ENCODE data around the gene PDYN. TPM values are rescaled to one million over a fixed set of nuclear protein-coding genes. Genes with fewer than 3 reads are reported as not detected.

The PDYN gene
- polyA plus RNA-seq, 3 donors, result not detected

DNA sequence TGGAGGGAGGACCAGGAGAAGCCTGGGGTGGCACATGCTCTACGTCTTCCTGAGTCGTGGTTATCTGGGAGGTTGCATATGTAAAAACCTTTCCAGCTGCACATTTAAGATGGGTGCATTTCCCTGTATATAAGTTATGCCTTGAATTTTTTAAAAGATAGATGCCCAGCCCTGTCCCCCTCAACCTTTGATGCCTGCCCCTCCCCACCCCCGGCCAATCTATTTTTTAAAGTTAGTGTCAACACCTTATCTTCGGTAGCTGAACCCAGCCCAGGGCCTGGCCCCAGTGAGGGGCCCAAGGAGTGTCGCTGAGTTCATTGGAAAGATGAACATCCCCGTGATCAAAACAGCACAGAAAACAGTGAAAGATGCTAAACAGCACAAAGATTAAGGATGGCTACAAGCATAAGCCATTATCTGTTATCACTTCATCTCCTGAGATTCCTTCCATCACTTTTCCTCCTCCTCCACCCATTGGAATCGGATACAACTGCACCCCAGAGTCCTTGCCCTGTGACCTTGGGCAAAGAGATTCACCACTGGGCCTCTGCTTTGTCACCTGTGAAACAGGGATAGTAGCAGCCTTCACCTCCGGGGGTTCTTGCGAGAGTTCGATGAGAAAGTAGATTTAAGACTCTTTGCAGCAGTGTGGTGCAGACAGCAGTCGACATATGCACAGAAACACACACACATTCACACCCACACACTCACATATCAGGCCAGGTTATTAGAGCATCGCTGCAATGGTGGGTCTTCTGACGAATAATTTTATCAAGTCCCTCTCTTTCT is 51.2 kb downstream of the PDYN start:
- Histone ChIP-seq H2AFZ (ENCODE audit: insufficient read depth, low read depth, low read length, poor library complexity, severe bottlenecking) (no peak overlapping the region), H4K20me1 (ENCODE audit: insufficient read depth, low read length) (peaks cover 11% of the 10 kb centered on the region), H3K4me1 (ENCODE audit: control insufficient read depth in 1 of 2, insufficient read depth in 2 of 2, low read length in 2 of 2) (peaks cover 81 to 85% of the 10 kb centered on the region in 2 donors), H3K4me3 (replicated peaks in 1 of 3; ENCODE audit: low read depth in 2 of 3, low read length in 3 of 3) (no peak overlapping the region), H3K9ac (ENCODE audit: insufficient read depth, low read length, poor library complexity, severe bottlenecking) (no peak overlapping the region), H3K27ac (ENCODE audit: low read depth in 1 of 2, low read length in 2 of 2) (peak overlapping the region; percentile 96 to 97), H3K27me3 (ENCODE audit: control insufficient read depth in 2 of 2, insufficient read depth in 2 of 2, low read length in 2 of 2) (no peaks in the 10 kb centered on the region), H3K79me2 (ENCODE audit: insufficient read depth, low read length) (no peaks in the 10 kb centered on the region), H3K9me3 (replicated peaks in 1 of 2; ENCODE audit: control insufficient read depth in 1 of 2, insufficient read depth in 1 of 2, low read length in 2 of 2) (no peaks in the 10 kb centered on the region), H3K4me2 (replicated peaks; ENCODE audit: extremely low read depth, low read length, poor library complexity, severe bottlenecking) (no peak overlapping the region), H3K36me3 (replicated peaks in 1 of 2; ENCODE audit: control insufficient read depth in 1 of 2, insufficient read depth in 2 of 2, low read length in 2 of 2) (peaks cover 10 to 18% of the 10 kb centered on the region in 2 donors)
- Mint-ChIP-seq H3K27ac (peak overlapping the region; percentile 97 to 100 (median 99)), H3K4me1 (peaks cover 93% of the 10 kb centered on the region), H3K27me3 (ENCODE audit: low read depth in 3 of 3) (no peaks in the 10 kb centered on the region), H3K4me3 (no peak overlapping the region), H3K36me3 (peaks cover 23 to 26% of the 10 kb centered on the region in 2 donors), H3K9me3 (peaks cover 0 to 2% (median 0%) of the 10 kb centered on the region in 7 donors)
- intact Hi-C loops (cut with micrococcal nuclease), result loop anchor here (10.0 kb wide), 2 partner anchors 48 to 98 kb away; partner anchors contain the start of gene SIRPA (in 1 of the 2)
- 85% methylated on average over 8 of the region's 13 CpGs for WGBS (ENCODE audit: insufficient coverage)
- DNase-seq, result no peak
- no peak for TF ChIP-seq CTCF (IDR thresholded peaks at IDR 0.05)

DNA sequence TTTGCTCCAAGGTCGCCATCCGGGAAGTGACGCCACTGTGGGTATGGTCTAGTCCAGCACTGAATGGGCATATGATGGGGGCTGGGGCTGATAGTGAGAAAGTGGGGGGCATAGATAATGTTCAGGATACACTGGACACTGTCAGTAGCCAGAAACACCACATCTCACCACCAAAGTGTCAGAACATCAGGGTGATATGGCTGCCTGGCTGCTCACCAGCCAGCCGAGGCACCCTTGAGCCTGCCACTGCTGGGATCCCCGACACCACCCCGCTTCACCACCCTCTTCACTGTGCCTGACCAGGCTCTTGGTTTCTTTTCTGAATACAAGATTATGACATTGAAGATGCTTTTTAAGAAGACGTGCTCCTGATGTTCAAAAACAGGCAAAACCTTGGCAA is 51.8 kb downstream of the PDYN start:
- H3K9ac ChIP-seq (ENCODE audit: insufficient read depth, low read length, poor library complexity, severe bottlenecking), result no peak overlapping the region

More for the DNA sequence above, 51.8 kb downstream of the PDYN start:
- peaks cover 93% of the 10 kb centered on the region for H3K4me1 Mint-ChIP-seq
- no peak overlapping the region for H3K4me3 ChIP-seq (replicated peaks in 1 of 3; ENCODE audit: low read depth in 2 of 3, low read length in 3 of 3)
- WGBS (ENCODE audit: insufficient coverage), result 92% methylated on average over 2 of the region's 7 CpGs
- DNase-seq, result peak in 1 of 3 donors; percentile 5
- H3K4me1 ChIP-seq (ENCODE audit: control insufficient read depth in 1 of 2, insufficient read depth in 2 of 2, low read length in 2 of 2), result peaks cover 74 to 83% of the 10 kb centered on the region in 2 donors
- TF ChIP-seq CTCF (IDR thresholded peaks at IDR 0.05), result no peak
- no peaks in the 10 kb centered on the region for H3K79me2 ChIP-seq (ENCODE audit: insufficient read depth, low read length)
- H3K4me2 ChIP-seq (replicated peaks; ENCODE audit: extremely low read depth, low read length, poor library complexity, severe bottlenecking), result no peak overlapping the region
- H3K27ac Mint-ChIP-seq, result peak overlapping the region; percentile 31 to 100 (median 99)
- H3K36me3 ChIP-seq (replicated peaks in 1 of 2; ENCODE audit: control insufficient read depth in 1 of 2, insufficient read depth in 2 of 2, low read length in 2 of 2), result peaks cover 16 to 24% of the 10 kb centered on the region in 2 donors
- H3K9me3 ChIP-seq (replicated peaks in 1 of 2; ENCODE audit: control insufficient read depth in 1 of 2, insufficient read depth in 1 of 2, low read length in 2 of 2), result no peaks in the 10 kb centered on the region
- H4K20me1 ChIP-seq (ENCODE audit: insufficient read depth, low read length), result peaks cover 11% of the 10 kb centered on the region
- H3K27me3 Mint-ChIP-seq (ENCODE audit: low read depth in 3 of 3), result no peaks in the 10 kb centered on the region
- no peak overlapping the region for H3K4me3 Mint-ChIP-seq
- intact Hi-C loops (cut with micrococcal nuclease), result loop anchor here (10.0 kb wide), 2 partner anchors 47 to 97 kb away; partner anchors contain the start of gene SIRPA (in 1 of the 2)
- no peak overlapping the region for H3K27ac ChIP-seq (ENCODE audit: low read depth in 1 of 2, low read length in 2 of 2)
- no peak overlapping the region for H2AFZ ChIP-seq (ENCODE audit: insufficient read depth, low read depth, low read length, poor library complexity, severe bottlenecking)
- H3K36me3 Mint-ChIP-seq, result peaks cover 29 to 32% of the 10 kb centered on the region in 2 donors
- H3K9me3 Mint-ChIP-seq, result peaks cover 0 to 2% (median 0%) of the 10 kb centered on the region in 7 donors
- no peaks in the 10 kb centered on the region for H3K27me3 ChIP-seq (ENCODE audit: control insufficient read depth in 2 of 2, insufficient read depth in 2 of 2, low read length in 2 of 2)
